ENCODE data around the gene RBM33.
A peak's percentile ranks its signal among the peaks of the same experiment; 100 is the strongest.

The RBM33 gene

GRCh38 chr7:155770241-155770640 lies 125.8 kb downstream of the RBM33 start:
- no peak for DNase-seq (ENCODE audit: low read depth)

- no peak for DNase-seq (ENCODE audit: low read depth)
These were observed 129.1 kb downstream of the RBM33 start for GRCh38 chr7:155773531-155773930.

- no peak for DNase-seq (ENCODE audit: low read depth)
These were observed 130.5 kb downstream of the RBM33 start for GRCh38 chr7:155774947-155775346.

GRCh38 chr7:155775691-155776090 lies 131.2 kb downstream of the RBM33 start:
- DNase-seq (ENCODE audit: low read depth) = no peak

- DNase-seq (ENCODE audit: low read depth) = no peak
These were observed 132.1 kb downstream of the RBM33 start for GRCh38 chr7:155776606-155777005.

- DNase-seq (ENCODE audit: low read depth) = no peak
These were observed 133.9 kb downstream of the RBM33 start for GRCh38 chr7:155778349-155778748.

- no peak for DNase-seq (ENCODE audit: low read depth)
These were observed 136.4 kb downstream of the RBM33 start for GRCh38 chr7:155780884-155781283.

GRCh38 chr7:155781433-155781832 lies 137.0 kb downstream of the RBM33 start:
- DNase-seq (ENCODE audit: low read depth) = no peak

- DNase-seq (ENCODE audit: low read depth) = no peak
These were observed 138.0 kb downstream of the RBM33 start for GRCh38 chr7:155782466-155782865.

GRCh38 chr7:155785536-155785935 lies 141.1 kb downstream of the RBM33 start:
- DNase-seq (ENCODE audit: low read depth) = peak; percentile 20

- no peak for DNase-seq (ENCODE audit: low read depth)
These were observed 142.0 kb downstream of the RBM33 start for GRCh38 chr7:155786491-155786890.

- peak; percentile 37 for DNase-seq (ENCODE audit: low read depth)
These were observed 142.8 kb downstream of the RBM33 start for GRCh38 chr7:155787171-155787851.

- no peak for DNase-seq (ENCODE audit: low read depth)
These were observed 144.1 kb downstream of the RBM33 start for GRCh38 chr7:155788616-155789000.

GRCh38 chr7:155789001-155789725 lies 144.7 kb downstream of the RBM33 start:
- DNase-seq (ENCODE audit: low read depth) = no peak

GRCh38 chr7:155790666-155791065 lies 146.2 kb downstream of the RBM33 start:
- DNase-seq (ENCODE audit: low read depth) = no peak

- DNase-seq (ENCODE audit: low read depth) = no peak
These were observed 146.8 kb downstream of the RBM33 start for GRCh38 chr7:155791214-155791737.

GRCh38 chr7:155791836-155792235 lies 147.4 kb downstream of the RBM33 start:
- DNase-seq (ENCODE audit: low read depth) = no peak

GRCh38 chr7:155792315-155792960 lies 148.0 kb downstream of the RBM33 start:
- DNase-seq (ENCODE audit: low read depth) = no peak

GRCh38 chr7:155792999-155793560 lies 148.6 kb downstream of the RBM33 start:
- DNase-seq (ENCODE audit: low read depth) = no peak

GRCh38 chr7:155793720-155794119 lies 149.3 kb downstream of the RBM33 start:
- DNase-seq (ENCODE audit: low read depth) = no peak

- no peak for DNase-seq (ENCODE audit: low read depth)
These were observed 149.7 kb downstream of the RBM33 start for GRCh38 chr7:155794196-155794595.

GRCh38 chr7:155795401-155795800 lies 150.9 kb downstream of the RBM33 start:
- DNase-seq (ENCODE audit: low read depth) = no peak

- DNase-seq (ENCODE audit: low read depth) = no peak
These were observed 151.5 kb downstream of the RBM33 start for GRCh38 chr7:155795951-155796350.

Measured in EH (cell line).